Panc1 (cell line): ENCODE results near the gene KDM3B. TPM values are rescaled to one million over a fixed set of nuclear protein-coding genes. Genes with fewer than 3 reads are reported as not detected.

Experiments used
- ATAC-seq: fragments of 200-7000 bp; cut with Tn5 transposase; 2 replicates; pipeline ENCODE4 v1.9.1; 2020; ENCODE audit warnings: mild to moderate bottlenecking, moderate library complexity
- BruUV-seq: library from RNA; stranded (reverse); fragments of 400-500 nt; replicated peaks from 2 replicates; lab custom pipeline; 2021; lab: Mats Ljungman, UMichigan
- CTCF ChIA-PET: fragments of 300-600 bp; sonication (Branson Sonifier 250); formaldehyde crosslinking; loops from one replicate; lab custom pipeline; 2022; ENCODE audit warnings: antibody characterized with exemption; lab: Charles Lee
- POLR2A ChIA-PET: fragments of 300-600 bp; sonication (Branson Sonifier 250); formaldehyde crosslinking; loops from one replicate; lab custom pipeline; 2022; ENCODE audit warnings: antibody characterized with exemption; lab: Charles Lee
- DNase-seq: peaks from one replicate; pipeline ENCODE4 v3.0.0-alpha.2; 2010; ENCODE audit warnings: low read depth, low spot score
- H3K27ac ChIP-seq: 2 replicates; pipeline ENCODE4 v1.5.1; 2011; ENCODE audit warnings: mild to moderate bottlenecking, low read length, inconsistent platforms
- H3K27me3 ChIP-seq: fragments of 200-500 bp; sonication (Bioruptor generic); 2 replicates; pipeline ENCODE4 v1.6.0; 2014; ENCODE audit warnings: low read length, inconsistent platforms; ENCODE audit not compliant: control insufficient read depth, insufficient read depth
- H3K36me3 ChIP-seq: fragments of 200-500 bp; sonication (Bioruptor generic); 2 replicates; pipeline ENCODE4 v1.5.1; 2014; ENCODE audit warnings: inconsistent platforms, mild to moderate bottlenecking, low read length, moderate library complexity; ENCODE audit not compliant: control insufficient read depth, insufficient read depth
- H3K4me1 ChIP-seq: 2 replicates; pipeline ENCODE4 v1.5.1; 2011; ENCODE audit warnings: inconsistent platforms, mild to moderate bottlenecking, low read length, moderate library complexity; ENCODE audit not compliant: control insufficient read depth, insufficient read depth
- H3K4me3 ChIP-seq, 2 experiments: 2 replicates each; pipeline ENCODE4 v1.5.1; 2011 to 2012; ENCODE audit warnings: low read depth in 2 of 2, low read length in 2 of 2, mild to moderate bottlenecking in 2 of 2, inconsistent platforms in 1 of 2, moderate library complexity in 1 of 2
- H3K9me3 ChIP-seq: fragments of 200-500 bp; sonication (Bioruptor generic); 2 replicates; pipeline ENCODE4 v1.5.1; 2014; ENCODE audit warnings: low read depth, mild to moderate bottlenecking, inconsistent platforms, low read length, moderate library complexity; ENCODE audit not compliant: control insufficient read depth, insufficient read depth
- CTCF ChIP-seq: fragments of 450-650 bp; IDR thresholded peaks from 2 replicates; pipeline ENCODE4 v1.5.1; 2017; ENCODE audit warnings: mild to moderate bottlenecking
- POLR2AphosphoS5 ChIP-seq: IDR thresholded peaks from 2 replicates; pipeline ENCODE4 v1.6.1; 2012; ENCODE audit warnings: mild to moderate bottlenecking, low read depth, low read length, moderate library complexity
- REST ChIP-seq, 2 experiments: IDR thresholded peaks; 2 replicates each; pipeline ENCODE4 v1.6.1; 2011 to 2012; ENCODE audit warnings: low read depth in 2 of 2, control low read depth in 1 of 2, low read length in 1 of 2, mild to moderate bottlenecking in 1 of 2, moderate library complexity in 1 of 2; ENCODE audit not compliant: insufficient read depth in 1 of 2
- SIN3A ChIP-seq: IDR thresholded peaks from 2 replicates; pipeline ENCODE4 v1.6.1; 2012; ENCODE audit warnings: low read depth, mild to moderate bottlenecking, low read length, moderate library complexity, borderline replicate concordance; ENCODE audit not compliant: insufficient read depth
- TCF7L2 ChIP-seq: IDR thresholded peaks from 2 replicates; pipeline ENCODE4 v1.6.1; 2011; ENCODE audit warnings: mild to moderate bottlenecking, low read depth, low read length, inconsistent platforms
- in situ Hi-C: cut with HindIII; loops from 2 replicates; pipeline ENCODE4 v1.10.0; 2016; ENCODE audit warnings: low sequenced_read_pairs, low pct_unique_long_range_greater_than_20kb
- intact Hi-C: fragments of 100-400 bp; cut with micrococcal nuclease; formaldehyde crosslinking; loops from one replicate; pipeline ENCODE4 v1.10.0; 2022; ENCODE audit not compliant: unreplicated experiment
- total RNA-seq: library from RNA; stranded (reverse); gene quantifications from one replicate; pipeline ENCODE4 v1.2.1, GENCODE V29; 2021; ENCODE audit not compliant: unreplicated experiment

Gene KDM3B
- total RNA-seq, 1 experiment from 2014 or later = 65.0 TPM

- ChIA-PET POLR2A (interaction anchor here (0.6 kb wide), 1 partner anchor 98 kb away, joined by 3 read pairs; the partner anchor contains the start of gene ETF1), CTCF (interaction anchor here (0.5 kb wide), 1 partner anchor 306 kb away, joined by 8 read pairs; no protein-coding TSS in a partner anchor)
- TF ChIP-seq CTCF = no peak
- TF ChIP-seq TCF7L2 = no peak
- TF ChIP-seq REST (IDR thresholded peaks at IDR 0.05; ENCODE audit: insufficient read depth in 1 of 2, low read depth in 2 of 2, low read length in 1 of 2) = no peak
- TF ChIP-seq SIN3A = no peak
- TF ChIP-seq POLR2AphosphoS5 = no peak
- Histone ChIP-seq H3K36me3 (no peaks in the 10 kb centered on the region), H3K27ac (no peak overlapping the region), H3K9me3 (no peaks in the 10 kb centered on the region), H3K4me3 (no peak overlapping the region), H3K27me3 (no peaks in the 10 kb centered on the region), H3K4me1 (peaks cover 3% of the 10 kb centered on the region; the same call in 1 of the 2 replicates)
- intact Hi-C loops = no loop called here
- no peak for ATAC-seq
- no peak for DNase-seq
- BruUV-seq = no TSS peak
- in situ Hi-C loops = no loop called here
These were observed 93.2 kb downstream of the KDM3B start for GRCh38 chr5:138445547-138446271.

DNA sequence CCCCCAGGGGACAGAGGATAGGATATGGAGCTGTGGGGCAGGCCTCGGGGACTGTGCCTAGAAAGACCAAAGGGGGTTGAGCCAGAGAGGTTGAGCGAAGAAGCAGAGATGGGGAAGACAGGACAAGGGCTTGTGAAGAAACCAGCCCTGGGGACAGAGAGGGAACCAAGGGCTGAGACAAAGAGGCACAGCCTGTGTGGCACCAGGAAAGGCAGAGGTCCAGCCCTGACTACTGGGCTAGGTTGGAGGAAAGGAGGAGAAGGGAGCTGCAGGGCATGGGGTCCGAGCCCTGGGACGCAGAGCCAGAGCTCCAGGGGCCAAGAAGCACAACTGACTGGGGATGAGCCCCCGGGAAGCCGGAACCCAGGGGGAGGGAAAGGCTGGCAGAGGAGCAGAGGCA, 95.6 kb downstream of the KDM3B start:
- Histone ChIP-seq H3K27me3 (no peaks in the 10 kb centered on the region), H3K36me3 (no peaks in the 10 kb centered on the region), H3K9me3 (no peaks in the 10 kb centered on the region), H3K27ac (no peak overlapping the region), H3K4me1 (peaks cover 3% of the 10 kb centered on the region; the same call in 1 of the 2 replicates), H3K4me3 (no peak overlapping the region)
- BruUV-seq = no TSS peak
- POLR2A ChIA-PET = interaction anchor here (0.6 kb wide), 1 partner anchor 78 kb away, joined by 3 read pairs; no protein-coding TSS in a partner anchor
- no peak for TF ChIP-seq SIN3A
- no peak for TF ChIP-seq POLR2AphosphoS5
- TF ChIP-seq CTCF = no peak
- TF ChIP-seq TCF7L2 = no peak
- TF ChIP-seq REST (IDR thresholded peaks at IDR 0.05; ENCODE audit: insufficient read depth in 1 of 2, low read depth in 2 of 2, low read length in 1 of 2) = no peak
- intact Hi-C loops (no loop called here), in situ Hi-C loops (no loop called here)
- CTCF ChIA-PET = interaction anchor here (3.8 kb wide), 1 partner anchor 56 kb away, joined by 51 read pairs; no protein-coding TSS in a partner anchor
- ATAC-seq = no peak
- DNase-seq = no peak
